Activated CD4-positive, alpha-beta T cell treated with anti-CD3 and anti-CD28 coated beads, Interleukin-2, Interleukin-4, amounts not matched to agents 100 ng/mL and 50 ng/mL, durations not matched to agents 16 hours and 8 hours (primary cell): Measurements from ENCODE around the gene SETD1B.
"Not testable (repeated sequence)": the region's sequence is repeated elsewhere in the genome, so short reads cannot be mapped to it uniquely, and the experiment has no call there.

Source experiments
- DNase-seq: peaks from one replicate; pipeline ENCODE4 v3.0.0-alpha.2; 2020; ENCODE audit warnings: low spot score

SETD1B gene

GRCh38 chr12:121825041-121825523, 21.3 kb downstream of the SETD1B start:
- DNase-seq, result no peak

DNA sequence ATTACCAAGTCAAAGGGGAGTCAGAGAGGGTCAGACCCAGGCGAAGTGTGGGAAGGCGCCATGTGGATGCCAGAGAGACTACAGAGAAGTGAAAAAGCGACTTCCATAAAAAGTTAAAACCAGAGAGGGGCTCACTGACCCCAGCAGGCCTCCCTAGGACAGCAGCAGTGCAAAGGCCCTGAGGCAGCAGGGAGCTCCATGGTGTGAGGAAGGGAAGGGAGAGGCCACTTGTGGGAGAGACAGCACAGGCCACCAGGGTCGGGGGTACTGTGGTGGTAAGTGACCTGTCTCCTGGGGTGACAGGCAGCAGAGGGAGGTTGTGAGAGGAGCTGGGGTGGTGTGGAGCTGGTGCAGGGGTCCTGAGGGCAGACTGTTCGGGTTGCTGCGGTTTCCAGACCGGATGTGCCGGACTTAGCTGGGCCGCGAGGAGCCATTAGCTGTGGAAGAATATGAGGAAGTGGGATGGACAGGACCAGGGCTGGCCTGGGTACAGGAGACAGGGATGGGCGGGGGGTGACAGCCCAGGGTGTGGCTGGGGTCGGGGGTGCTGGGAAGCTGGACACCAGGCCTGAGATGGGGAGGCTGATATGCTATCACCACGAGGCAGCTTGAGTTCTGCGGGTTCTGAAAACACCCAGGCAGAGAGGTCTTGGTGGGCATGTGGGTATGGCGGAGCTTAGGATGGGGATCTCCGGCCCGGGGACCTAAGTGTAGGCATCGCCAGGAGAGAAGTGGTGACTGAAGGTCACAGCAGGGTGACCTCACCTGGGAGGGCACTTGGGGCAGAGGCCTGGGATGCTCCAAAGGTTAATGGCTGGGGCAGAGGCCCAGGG, 22.7 kb downstream of the SETD1B start:
- DNase-seq, result no peak

DNA sequence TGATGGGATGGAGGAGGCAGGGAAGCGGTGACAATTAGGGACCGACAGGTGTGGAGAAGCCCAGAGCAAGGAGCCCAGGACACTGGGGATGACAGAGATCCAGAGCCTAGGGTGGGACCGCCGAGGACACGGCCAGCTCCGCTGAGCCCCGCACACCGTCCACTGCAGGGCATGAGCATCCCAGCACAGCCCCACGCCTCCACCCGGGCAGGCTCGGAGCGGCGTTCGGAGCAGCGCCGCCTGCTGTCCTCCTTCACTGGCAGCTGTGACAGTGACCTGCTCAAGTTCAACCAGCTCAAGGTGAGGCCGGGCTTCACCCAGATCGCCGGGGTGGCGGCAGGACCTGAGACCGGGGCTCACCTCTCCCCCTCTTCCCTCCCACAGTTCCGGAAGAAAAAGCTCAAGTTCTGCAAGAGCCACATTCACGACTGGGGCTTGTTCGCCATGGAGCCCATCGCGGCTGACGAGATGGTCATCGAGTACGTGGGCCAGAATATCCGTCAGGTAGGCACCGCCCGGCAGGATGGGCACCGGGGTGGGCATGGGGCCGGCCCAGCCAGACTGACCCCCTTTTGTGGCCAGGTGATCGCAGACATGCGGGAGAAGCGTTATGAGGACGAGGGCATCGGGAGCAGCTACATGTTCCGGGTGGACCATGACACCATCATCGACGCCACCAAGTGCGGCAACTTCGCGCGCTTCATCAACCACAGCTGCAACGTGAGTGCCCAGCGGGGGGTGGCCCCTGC, 23.7 kb downstream of the SETD1B start:
- DNase-seq, result no peak

DNA sequence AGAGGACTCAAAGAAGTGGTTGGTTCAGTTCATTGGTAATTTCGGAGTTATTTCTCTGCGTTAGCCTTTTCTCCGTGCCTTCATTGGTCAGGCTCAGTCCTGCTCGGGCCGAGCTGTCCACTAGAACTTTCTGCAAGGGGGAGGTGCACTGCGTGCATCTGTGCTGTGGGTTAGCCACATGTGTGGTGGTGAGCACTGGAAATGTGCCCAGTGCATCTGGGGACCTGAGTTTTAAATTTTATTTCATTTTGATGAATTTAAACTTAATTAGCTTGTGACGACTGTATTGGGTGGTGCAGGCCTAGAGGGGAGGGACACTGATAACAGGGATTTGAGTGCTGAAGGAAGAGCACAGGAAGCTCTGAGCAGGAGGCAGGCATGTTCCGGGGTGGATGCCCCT, 24.5 kb downstream of the SETD1B start:
- no peak for DNase-seq

DNA sequence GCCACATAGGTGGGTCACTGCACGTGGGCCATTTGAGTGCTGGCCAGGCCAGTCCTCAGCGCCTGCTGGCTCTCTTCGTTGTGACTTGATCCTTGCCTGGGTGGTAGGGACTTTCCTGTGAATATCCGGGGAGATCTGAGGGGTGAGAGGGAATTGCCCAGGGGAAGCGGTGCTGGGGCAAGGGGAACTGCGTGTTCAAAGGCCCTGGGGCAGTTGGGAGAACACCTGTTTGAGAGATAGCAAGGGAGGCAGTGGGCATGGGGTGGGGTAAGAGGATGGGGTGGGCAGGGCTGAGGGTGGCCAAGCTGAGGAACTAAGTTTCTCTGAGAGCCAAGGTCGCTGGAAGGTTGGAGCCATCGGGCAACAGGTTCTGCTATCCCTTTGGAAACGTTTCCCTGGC, 25.0 kb downstream of the SETD1B start:
- DNase-seq, result no peak

DNA sequence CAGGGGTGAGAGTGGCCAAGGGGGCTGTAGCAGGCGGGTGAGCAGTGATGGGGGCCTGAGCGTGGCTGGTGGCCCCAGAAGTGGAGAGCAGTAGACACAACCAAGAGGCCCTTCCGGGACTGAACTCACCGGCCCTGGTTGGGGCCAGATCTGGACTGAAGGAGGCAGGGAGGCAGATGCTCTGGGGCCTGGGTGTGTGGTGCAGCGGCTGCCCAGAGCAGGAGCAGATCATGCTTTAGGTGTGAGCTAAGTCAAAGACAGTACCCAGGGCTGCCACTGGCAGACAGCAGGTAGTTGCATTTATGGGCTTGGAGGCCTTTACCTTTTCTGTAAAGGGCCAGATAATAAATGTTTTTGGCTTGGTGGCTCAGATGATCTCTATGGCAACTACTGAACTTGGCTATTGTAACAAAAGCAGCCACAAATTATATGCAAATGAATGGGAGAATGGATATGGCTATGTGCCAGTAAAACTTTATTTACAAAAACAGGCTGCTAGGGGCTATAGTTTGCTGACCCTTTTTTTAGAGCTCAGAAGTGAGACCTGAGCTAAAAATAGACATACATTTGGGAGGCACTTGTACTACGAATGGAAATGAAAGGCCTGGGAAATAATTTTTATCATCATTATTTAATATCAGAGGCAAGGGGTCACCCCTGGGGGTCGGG, 25.6 kb downstream of the SETD1B start:
- no peak for DNase-seq

GRCh38 chr12:121830134-121830533, 26.3 kb downstream of the SETD1B start:
- no peak for DNase-seq

GRCh38 chr12:121830588-121831265, 26.9 kb downstream of the SETD1B start:
- no peak for DNase-seq

DNA sequence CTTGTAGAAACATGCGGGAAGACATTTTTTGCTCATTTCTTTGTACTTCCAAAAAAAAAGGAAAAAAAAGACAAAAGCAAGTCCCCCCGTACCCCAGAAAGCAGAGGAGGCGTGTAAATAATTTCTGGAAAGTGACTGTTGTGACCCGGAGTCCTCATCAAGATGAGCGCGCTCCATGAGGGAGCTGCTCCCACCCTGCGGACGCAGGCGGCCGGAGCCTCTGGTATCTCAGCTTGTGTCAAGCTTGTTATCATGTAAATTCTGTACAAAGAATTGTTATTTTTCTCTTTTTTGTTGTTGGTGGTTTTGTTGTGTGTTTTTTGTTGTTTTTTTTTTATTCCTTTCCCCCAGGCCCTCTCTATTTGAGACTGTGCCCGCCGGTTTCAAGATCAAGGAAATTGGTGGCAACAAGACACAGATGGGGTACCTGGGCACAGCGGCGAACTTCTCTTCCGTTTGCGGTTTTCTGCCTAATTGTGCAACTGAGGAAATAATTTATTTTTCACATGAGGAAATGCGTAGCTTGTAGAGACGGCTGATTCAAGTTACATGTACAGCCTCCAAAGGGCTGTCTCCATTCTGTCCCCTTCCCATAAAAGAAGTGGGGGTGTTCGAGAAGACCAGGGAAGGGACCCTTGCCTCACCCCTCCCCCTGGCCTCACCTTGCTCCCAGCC, 27.9 kb downstream of the SETD1B start:
- DNase-seq, result no peak

DNA sequence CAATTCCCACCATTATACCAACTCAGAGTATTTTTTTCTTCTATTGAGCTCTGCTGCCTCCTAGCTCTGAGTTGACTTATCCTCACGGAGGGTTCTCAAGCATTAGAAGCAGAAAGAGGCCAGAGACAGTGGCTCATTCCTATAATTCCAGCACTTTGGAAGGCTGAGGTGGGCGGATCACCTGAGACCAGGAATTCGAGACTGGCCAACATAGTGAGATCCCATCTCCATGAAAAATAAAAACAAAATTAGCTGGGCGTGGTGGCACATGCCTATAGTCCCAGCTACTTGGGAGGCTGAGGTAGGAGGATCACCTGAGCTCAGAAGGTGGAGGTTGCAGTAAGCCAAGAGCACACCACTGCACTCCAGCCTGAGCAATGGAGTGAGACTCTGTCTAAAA, 33.9 kb downstream of the SETD1B start:
- no peak for DNase-seq

- no peak for DNase-seq
These were observed 34.3 kb downstream of the SETD1B start for GRCh38 chr12:121838126-121838525.

- DNase-seq, result peak; percentile 99
These were observed 35.5 kb downstream of the SETD1B start for GRCh38 chr12:121839106-121839992.

- no peak for DNase-seq
These were observed 36.4 kb downstream of the SETD1B start for GRCh38 chr12:121839993-121840761.

DNA sequence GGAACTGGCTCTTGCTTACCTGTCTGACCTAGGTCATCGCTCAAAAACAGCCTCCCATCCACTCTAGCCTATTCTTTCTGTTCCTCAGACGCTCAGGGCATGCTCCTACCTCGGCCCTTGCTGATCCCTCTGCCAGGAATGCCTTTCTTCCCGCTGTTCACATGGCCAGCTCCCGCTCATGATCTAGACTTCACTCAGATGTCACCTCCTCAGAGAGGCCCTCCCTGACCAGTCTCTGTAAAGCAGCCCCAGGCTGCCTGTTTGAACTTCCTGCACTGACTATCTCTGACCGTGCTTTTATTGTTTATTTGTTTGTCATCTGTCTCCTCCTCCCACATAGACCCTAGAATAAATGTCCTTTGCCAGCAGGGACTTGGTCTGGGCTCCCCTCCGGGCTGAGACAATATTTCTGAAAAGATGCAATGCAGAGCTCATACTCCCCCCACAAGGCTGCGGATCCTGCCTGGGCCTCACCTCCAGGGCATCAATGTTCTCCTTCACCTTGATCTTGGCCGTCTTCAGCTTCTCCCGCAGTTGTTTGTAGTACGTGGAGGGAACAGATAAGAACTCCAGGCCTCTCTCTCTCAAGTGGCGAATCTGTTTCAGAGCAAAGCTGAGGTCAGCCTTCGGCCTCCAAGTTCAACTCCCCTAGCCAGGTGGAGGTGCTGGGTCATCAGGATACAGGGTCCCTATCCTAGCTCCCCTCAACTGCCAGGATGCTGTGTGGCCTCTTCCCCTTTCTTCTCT, 39.6 kb downstream of the SETD1B start:
- no peak for DNase-seq

DNA sequence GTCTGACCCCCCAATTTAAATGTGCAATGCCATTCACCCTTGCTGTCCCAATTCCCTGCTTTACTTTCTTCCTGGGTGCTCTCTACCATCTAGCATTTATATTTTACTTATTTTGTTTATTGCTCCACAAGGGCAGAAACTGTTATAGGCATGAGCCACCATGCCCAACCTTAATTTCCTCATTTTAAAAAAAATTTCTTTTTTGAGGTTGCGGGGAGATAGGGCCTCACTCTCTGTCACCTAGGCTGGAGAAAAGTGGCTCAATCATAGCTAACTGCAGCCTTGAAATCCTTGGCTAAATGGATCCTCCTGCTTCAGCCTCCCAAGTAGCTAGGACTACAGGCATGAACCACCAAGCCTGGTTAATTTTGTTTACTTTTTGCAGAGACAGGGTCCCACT, 41.9 kb downstream of the SETD1B start:
- DNase-seq, result no peak

DNA sequence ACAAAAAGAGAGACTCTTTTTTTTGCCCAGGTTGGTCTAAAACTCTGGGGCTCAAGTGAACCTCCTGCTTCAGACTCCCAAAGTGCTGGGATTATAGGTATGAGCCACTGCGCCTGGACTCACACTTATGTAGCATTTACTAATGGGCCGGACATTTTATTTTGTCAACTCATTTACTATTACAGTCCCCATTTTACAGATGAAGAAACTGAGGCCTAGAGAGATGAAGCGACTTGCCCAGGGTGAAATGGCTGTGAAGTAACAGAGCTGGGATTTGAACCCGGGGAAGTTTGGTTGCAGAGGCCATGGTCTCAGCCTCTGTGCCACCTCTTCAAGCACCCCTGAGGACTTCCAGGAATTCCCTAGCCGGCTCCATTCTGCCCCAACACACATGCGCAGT, 45.4 kb downstream of the SETD1B start:
- DNase-seq, result no peak

- no peak for DNase-seq
These were observed 45.9 kb downstream of the SETD1B start for GRCh38 chr12:121849665-121850064.

- DNase-seq, result not testable (repeated sequence)
These were observed 48.6 kb downstream of the SETD1B start for GRCh38 chr12:121852392-121852791.
